ENCODE data around the gene TEX51.

The TEX51 gene

DNA sequence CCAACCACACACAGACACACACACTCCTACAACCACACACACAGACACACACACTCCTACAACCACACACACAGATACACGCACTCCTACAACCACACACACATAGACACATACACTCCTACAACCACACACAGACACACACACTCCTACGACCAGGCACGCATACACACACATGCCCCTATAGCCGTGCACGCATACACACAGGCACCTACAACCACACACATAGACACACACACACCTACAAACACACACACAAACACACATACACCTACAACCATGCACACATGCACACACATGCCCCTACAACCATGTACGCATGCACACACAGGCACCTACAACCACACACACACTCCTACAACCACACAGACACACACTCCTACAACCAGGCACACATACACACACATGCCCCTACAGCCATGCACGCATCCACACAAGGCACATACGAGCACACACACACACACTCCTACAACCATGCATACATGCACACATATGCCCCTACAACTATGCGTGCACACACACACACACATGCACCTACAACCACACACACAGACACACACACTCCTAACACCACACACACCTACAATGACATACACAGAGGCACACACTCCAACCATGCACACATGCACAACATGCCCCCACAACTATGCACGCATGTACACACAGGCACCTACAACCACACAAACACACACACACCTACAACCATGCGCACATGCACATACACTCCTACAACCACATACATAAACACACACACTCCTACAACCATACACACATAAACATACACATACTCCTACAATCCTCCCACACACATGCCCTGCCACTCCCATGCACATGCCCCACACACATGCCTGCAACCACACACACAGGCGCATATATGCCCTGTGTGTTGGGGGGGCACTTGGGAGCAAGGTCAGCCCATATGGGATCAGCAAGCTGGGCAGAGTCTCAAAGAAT lies 19.1 kb upstream of the TEX51 start:
- H3K9me3 ChIP-seq (replicated peaks; ENCODE audit: low read length): no peaks in the 10 kb centered on the region
- H3K4me1 ChIP-seq (ENCODE audit: control insufficient read depth, insufficient read depth, low read length): no peaks in the 10 kb centered on the region
- H3K36me3 ChIP-seq (ENCODE audit: insufficient read depth, low read length): no peaks in the 10 kb centered on the region
- no peak overlapping the region for H3K9ac ChIP-seq (ENCODE audit: low read depth, low read length)
- peaks cover 4% of the 10 kb centered on the region for H3K27me3 ChIP-seq (ENCODE audit: control insufficient read depth, insufficient read depth, low read length)
- no peak overlapping the region for H3K4me2 ChIP-seq (ENCODE audit: low read length)
- no peak overlapping the region for H3K4me3 ChIP-seq (ENCODE audit: low read length)

DNA sequence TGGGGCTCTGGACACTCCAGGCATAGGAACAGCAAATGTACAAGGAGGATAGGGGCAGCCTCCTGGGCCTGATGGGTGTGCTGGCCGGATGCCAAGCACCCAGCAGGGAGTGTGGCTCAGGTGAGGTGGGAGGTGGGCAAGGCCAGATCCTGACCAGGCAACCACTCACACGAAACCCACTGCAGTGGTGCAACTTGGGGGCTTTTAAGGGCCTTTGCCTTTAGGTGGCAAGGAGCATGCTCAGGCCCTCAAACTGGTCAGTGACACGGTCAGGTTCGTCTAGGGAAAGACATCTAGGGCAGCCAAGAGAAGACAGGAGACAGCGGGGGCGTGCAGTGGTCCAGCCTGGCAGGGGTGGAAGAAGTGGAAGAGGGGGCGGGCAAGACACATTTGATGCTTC lies 18.4 kb upstream of the TEX51 start:
- Histone ChIP-seq H3K4me3 (ENCODE audit: low read length) (no peak overlapping the region), H3K27me3 (ENCODE audit: control insufficient read depth, insufficient read depth, low read length) (peaks cover 10% of the 10 kb centered on the region), H3K4me1 (ENCODE audit: control insufficient read depth, insufficient read depth, low read length) (no peaks in the 10 kb centered on the region), H3K9me3 (replicated peaks; ENCODE audit: low read length) (no peaks in the 10 kb centered on the region), H3K36me3 (ENCODE audit: insufficient read depth, low read length) (no peaks in the 10 kb centered on the region), H3K4me2 (ENCODE audit: low read length) (no peak overlapping the region), H3K9ac (ENCODE audit: low read depth, low read length) (no peak overlapping the region)

DNA sequence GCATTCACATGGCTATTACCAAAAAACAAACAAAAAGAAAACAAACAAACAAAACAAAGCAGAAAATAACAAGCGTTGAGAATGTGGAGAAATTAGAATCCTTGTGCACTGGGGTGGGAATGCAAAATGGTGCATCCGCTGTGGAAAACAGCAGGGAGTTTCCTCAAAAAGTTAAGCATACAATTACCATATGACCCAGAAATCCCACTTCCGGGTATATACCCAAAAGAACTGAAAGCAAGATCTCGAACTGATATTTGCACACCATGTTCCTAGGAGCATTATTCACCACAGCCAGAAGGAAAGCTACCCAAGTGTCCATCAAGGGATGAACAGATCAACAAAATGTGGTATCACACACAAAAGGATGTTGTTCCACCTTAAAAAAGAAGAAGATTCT lies 17.9 kb upstream of the TEX51 start:
- no peaks in the 10 kb centered on the region for H3K36me3 ChIP-seq (ENCODE audit: insufficient read depth, low read length)
- no peak overlapping the region for H3K4me3 ChIP-seq (ENCODE audit: low read length)
- no peak overlapping the region for H3K4me2 ChIP-seq (ENCODE audit: low read length)

GRCh38 chr2:126881591-126881990 lies 17.1 kb upstream of the TEX51 start:
- Histone ChIP-seq H3K4me2 (ENCODE audit: low read length) (no peak overlapping the region), H3K36me3 (ENCODE audit: insufficient read depth, low read length) (no peaks in the 10 kb centered on the region), H3K27me3 (ENCODE audit: control insufficient read depth, insufficient read depth, low read length) (peaks cover 15% of the 10 kb centered on the region), H3K4me1 (ENCODE audit: control insufficient read depth, insufficient read depth, low read length) (no peaks in the 10 kb centered on the region), H3K9me3 (replicated peaks; ENCODE audit: low read length) (no peaks in the 10 kb centered on the region), H3K9ac (ENCODE audit: low read depth, low read length) (no peak overlapping the region), H3K4me3 (ENCODE audit: low read length) (no peak overlapping the region)

More for the DNA sequence above, 17.9 kb upstream of the TEX51 start:
- Histone ChIP-seq H3K9ac (ENCODE audit: low read depth, low read length) (no peak overlapping the region), H3K9me3 (replicated peaks; ENCODE audit: low read length) (no peaks in the 10 kb centered on the region), H3K27me3 (ENCODE audit: control insufficient read depth, insufficient read depth, low read length) (peaks cover 10% of the 10 kb centered on the region), H3K4me1 (ENCODE audit: control insufficient read depth, insufficient read depth, low read length) (no peaks in the 10 kb centered on the region)

GRCh38 chr2:126882181-126882580 lies 16.5 kb upstream of the TEX51 start:
- Histone ChIP-seq H3K4me1 (ENCODE audit: control insufficient read depth, insufficient read depth, low read length) (no peaks in the 10 kb centered on the region), H3K4me3 (ENCODE audit: low read length) (no peak overlapping the region), H3K36me3 (ENCODE audit: insufficient read depth, low read length) (no peaks in the 10 kb centered on the region), H3K27me3 (ENCODE audit: control insufficient read depth, insufficient read depth, low read length) (peaks cover 15% of the 10 kb centered on the region), H3K9me3 (replicated peaks; ENCODE audit: low read length) (no peaks in the 10 kb centered on the region), H3K4me2 (ENCODE audit: low read length) (no peak overlapping the region), H3K9ac (ENCODE audit: low read depth, low read length) (no peak overlapping the region)

GRCh38 chr2:126882736-126883665 lies 15.7 kb upstream of the TEX51 start:
- Histone ChIP-seq H3K4me1 (ENCODE audit: control insufficient read depth, insufficient read depth, low read length) (no peaks in the 10 kb centered on the region), H3K9me3 (replicated peaks; ENCODE audit: low read length) (no peaks in the 10 kb centered on the region), H3K9ac (ENCODE audit: low read depth, low read length) (no peak overlapping the region), H3K4me2 (ENCODE audit: low read length) (no peak overlapping the region), H3K27me3 (ENCODE audit: control insufficient read depth, insufficient read depth, low read length) (peaks cover 15% of the 10 kb centered on the region), H3K36me3 (ENCODE audit: insufficient read depth, low read length) (no peaks in the 10 kb centered on the region), H3K4me3 (ENCODE audit: low read length) (no peak overlapping the region)

DNA sequence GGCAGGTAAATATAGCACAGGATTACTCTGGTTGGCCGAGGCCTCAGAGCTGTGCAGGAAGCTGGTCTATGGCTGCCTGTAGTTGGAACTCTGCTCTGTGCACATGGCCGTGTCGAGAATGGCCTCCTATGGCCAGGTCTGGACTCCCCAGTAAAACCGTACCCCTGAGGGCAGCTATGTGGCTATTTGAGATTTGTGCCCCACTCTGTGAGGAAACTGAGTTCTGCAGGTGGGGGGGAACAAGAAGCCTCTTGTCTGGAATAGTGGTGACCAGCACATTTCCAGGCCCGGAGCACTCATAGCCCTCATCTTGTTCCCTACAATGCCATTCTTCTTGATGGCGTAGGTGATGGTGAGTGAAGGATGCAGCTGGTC lies 15.0 kb upstream of the TEX51 start:
- Histone ChIP-seq H3K4me2 (ENCODE audit: low read length) (no peak overlapping the region), H3K9ac (ENCODE audit: low read depth, low read length) (no peak overlapping the region), H3K36me3 (ENCODE audit: insufficient read depth, low read length) (no peaks in the 10 kb centered on the region), H3K27me3 (ENCODE audit: control insufficient read depth, insufficient read depth, low read length) (peaks cover 15% of the 10 kb centered on the region), H3K4me1 (ENCODE audit: control insufficient read depth, insufficient read depth, low read length) (no peaks in the 10 kb centered on the region), H3K9me3 (replicated peaks; ENCODE audit: low read length) (no peaks in the 10 kb centered on the region), H3K4me3 (ENCODE audit: low read length) (no peak overlapping the region)

- Histone ChIP-seq H3K9ac (ENCODE audit: low read depth, low read length) (no peak overlapping the region), H3K4me2 (ENCODE audit: low read length) (no peak overlapping the region), H3K4me1 (ENCODE audit: control insufficient read depth, insufficient read depth, low read length) (no peaks in the 10 kb centered on the region), H3K27me3 (ENCODE audit: control insufficient read depth, insufficient read depth, low read length) (peaks cover 15% of the 10 kb centered on the region), H3K36me3 (ENCODE audit: insufficient read depth, low read length) (no peaks in the 10 kb centered on the region), H3K4me3 (ENCODE audit: low read length) (no peak overlapping the region), H3K9me3 (replicated peaks; ENCODE audit: low read length) (no peaks in the 10 kb centered on the region)
Measured at GRCh38 chr2:126884861-126885750, 13.6 kb upstream of the TEX51 start.

DNA sequence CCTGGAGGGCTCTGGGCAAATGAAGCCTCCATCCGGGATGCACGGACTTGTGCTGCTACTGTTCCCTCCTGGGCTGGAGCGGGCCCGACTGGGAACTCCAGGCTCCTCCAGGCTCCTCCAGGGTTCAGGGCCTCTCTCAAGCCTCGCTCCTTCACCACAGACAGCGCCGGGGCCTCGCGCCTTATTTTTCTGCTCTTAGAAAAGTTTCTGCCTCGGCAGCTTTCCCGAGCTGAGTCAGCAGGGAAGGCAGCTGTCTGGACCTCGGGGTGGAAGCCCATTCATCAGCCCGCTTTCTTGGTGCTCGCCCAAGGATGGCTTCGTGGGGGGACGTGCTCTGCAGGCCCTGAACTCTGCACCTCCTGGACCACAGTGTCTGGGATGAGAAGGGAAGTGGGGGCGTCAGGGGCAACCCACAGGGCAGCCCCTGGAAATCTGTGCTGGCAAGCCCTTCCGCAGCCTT lies 12.9 kb upstream of the TEX51 start:
- H3K36me3 ChIP-seq (ENCODE audit: insufficient read depth, low read length): no peaks in the 10 kb centered on the region
- H3K27me3 ChIP-seq (ENCODE audit: control insufficient read depth, insufficient read depth, low read length): peaks cover 15% of the 10 kb centered on the region
- no peak overlapping the region for H3K9ac ChIP-seq (ENCODE audit: low read depth, low read length)
- H3K9me3 ChIP-seq (replicated peaks; ENCODE audit: low read length): no peaks in the 10 kb centered on the region
- no peaks in the 10 kb centered on the region for H3K4me1 ChIP-seq (ENCODE audit: control insufficient read depth, insufficient read depth, low read length)
- peak overlapping the region; percentile 82 for H3K4me2 ChIP-seq (ENCODE audit: low read length)
- peak overlapping the region; percentile 42 for H3K4me3 ChIP-seq (ENCODE audit: low read length)

DNA sequence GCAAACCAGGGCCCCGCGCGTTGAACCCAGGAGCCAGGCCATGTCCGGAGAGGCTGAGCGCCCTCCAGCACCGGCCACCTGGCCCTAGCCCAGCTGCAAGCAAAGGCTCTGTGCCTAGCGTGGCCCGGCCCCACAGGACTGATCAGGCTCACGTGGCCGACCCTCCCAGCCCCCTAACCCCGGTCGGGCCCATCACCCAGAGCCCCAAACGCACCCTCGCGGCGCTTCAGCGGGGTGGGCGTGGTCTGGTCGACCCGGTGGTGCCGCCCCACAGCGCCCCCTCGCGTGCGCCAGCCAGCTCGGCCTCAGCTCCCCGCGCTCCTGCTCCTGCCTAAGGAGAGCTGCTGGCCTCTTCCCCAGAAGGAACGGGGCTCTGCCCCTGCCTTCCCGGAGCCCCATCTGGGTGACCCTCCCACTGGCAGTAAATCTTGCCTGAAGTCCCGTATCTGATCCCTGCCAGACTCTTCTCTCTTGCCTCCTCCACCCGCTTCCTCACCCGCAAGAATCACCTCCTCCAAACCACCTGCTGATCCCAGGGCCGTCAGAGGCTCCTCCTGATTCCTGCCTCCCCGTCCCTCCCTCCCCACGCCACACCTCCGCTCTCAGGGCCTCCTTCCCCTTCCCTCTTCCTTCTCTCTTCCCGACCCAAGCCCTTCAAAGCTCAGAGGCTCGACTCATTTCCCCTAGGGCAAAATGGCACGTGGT lies 12.3 kb upstream of the TEX51 start:
- H3K4me2 ChIP-seq (ENCODE audit: low read length): peak overlapping the region; percentile 82
- H3K9ac ChIP-seq (ENCODE audit: low read depth, low read length): no peak overlapping the region
- H3K9me3 ChIP-seq (replicated peaks; ENCODE audit: low read length): no peaks in the 10 kb centered on the region
- no peaks in the 10 kb centered on the region for H3K36me3 ChIP-seq (ENCODE audit: insufficient read depth, low read length)
- H3K4me1 ChIP-seq (ENCODE audit: control insufficient read depth, insufficient read depth, low read length): no peaks in the 10 kb centered on the region
- peak overlapping the region; percentile 42 for H3K4me3 ChIP-seq (ENCODE audit: low read length)
- peaks cover 15% of the 10 kb centered on the region for H3K27me3 ChIP-seq (ENCODE audit: control insufficient read depth, insufficient read depth, low read length)
